ENCODE results near the gene SLC8A3.

GRCh38 chr14:70011098-70011497 lies 177.7 kb downstream of the SLC8A3 start:
- TF ChIP-seq CTCF (IDR thresholded peaks at IDR 0.05; ENCODE audit: low read length), result no peak
- TF ChIP-seq EZH2 (IDR thresholded peaks at IDR 0.05; ENCODE audit: borderline replicate concordance, low read length), result no peak
